OCI-LY7 (cell line): Measurements from ENCODE around the gene SMCHD1. TPM values are rescaled to one million over a fixed set of nuclear protein-coding genes. Genes with fewer than 3 reads are reported as not detected.

Source experiments
- BruUV-seq: library from RNA; stranded (reverse); fragments of 400-500 nt; replicated peaks from 2 replicates; lab custom pipeline; 2021; lab: Mats Ljungman, UMichigan
- CTCF ChIA-PET: fragments of 300-600 bp; sonication (Branson Sonifier 250); formaldehyde crosslinking; loops from one replicate; lab custom pipeline; 2022; ENCODE audit warnings: antibody characterized with exemption; ENCODE audit not compliant: unreplicated experiment; lab: Charles Lee
- POLR2A ChIA-PET: fragments of 300-600 bp; sonication (Branson Sonifier 250); formaldehyde crosslinking; loops from one replicate; lab custom pipeline; 2022; ENCODE audit warnings: antibody characterized with exemption; lab: Charles Lee
- DNase-seq: peaks from one replicate; pipeline ENCODE4 v3.0.0-alpha.2; 2015; ENCODE audit warnings: low spot score
- H2AFZ ChIP-seq: fragments of 200-600 bp; sonication (generic), shearing (Covaris generic); 2 replicates; pipeline ENCODE4 v1.6.1; 2014; ENCODE audit warnings: mild to moderate bottlenecking, antibody characterized with exemption, low read length, moderate library complexity
- H3K27ac ChIP-seq: fragments of 200-600 bp; sonication (generic); 2 replicates; pipeline ENCODE4 v1.5.1; 2014; ENCODE audit warnings: mixed run types, low read depth, mild to moderate bottlenecking, moderate library complexity, low read length, inconsistent platforms; ENCODE audit not compliant: poor library complexity, severe bottlenecking
- H3K36me3 ChIP-seq: fragments of 200-600 bp; sonication (generic); 2 replicates; pipeline ENCODE4 v1.6.1; 2014; ENCODE audit warnings: mild to moderate bottlenecking, antibody characterized with exemption, low read length, moderate library complexity, mixed read lengths; ENCODE audit not compliant: insufficient read depth
- H3K4me1 ChIP-seq: fragments of 200-600 bp; sonication (generic); 2 replicates; pipeline ENCODE4 v1.5.1; 2014; ENCODE audit warnings: mild to moderate bottlenecking, low read length; ENCODE audit not compliant: insufficient read depth, poor library complexity, severe bottlenecking
- H3K4me2 ChIP-seq: fragments of 200-600 bp; sonication (generic); 2 replicates; pipeline ENCODE4 v1.6.1; 2014; ENCODE audit warnings: mild to moderate bottlenecking, low read length
- H3K4me3 ChIP-seq: fragments of 200-600 bp; sonication (generic); 2 replicates; pipeline ENCODE4 v1.5.1; 2014; ENCODE audit warnings: mild to moderate bottlenecking, low read depth, low read length; ENCODE audit not compliant: poor library complexity, severe bottlenecking
- H3K79me2 ChIP-seq: fragments of 200-600 bp; sonication (generic); 2 replicates; pipeline ENCODE4 v1.6.1; 2016; ENCODE audit warnings: low read depth, mild to moderate bottlenecking, low read length, moderate library complexity, mixed read lengths; ENCODE audit not compliant: insufficient read depth
- H3K9me2 ChIP-seq: fragments of 200-600 bp; sonication (generic); 2 replicates; pipeline ENCODE4 v1.6.1; 2016; ENCODE audit warnings: mild to moderate bottlenecking, low read length, mixed read lengths; ENCODE audit not compliant: insufficient read depth
- H3K9me3 ChIP-seq: fragments of 200-600 bp; sonication (generic); 2 replicates; pipeline ENCODE4 v1.6.1; 2014; ENCODE audit warnings: mild to moderate bottlenecking, mixed run types, low read length, mixed read lengths
- H4K20me1 ChIP-seq: fragments of 200-600 bp; sonication (generic); 2 replicates; pipeline ENCODE4 v1.6.1; 2014; ENCODE audit warnings: mild to moderate bottlenecking, antibody characterized with exemption, low read length, moderate library complexity, mixed read lengths; ENCODE audit not compliant: insufficient read depth
- CTCF ChIP-seq: fragments of 200-600 bp; sonication (generic); conservative IDR thresholded peaks from 2 replicates; pipeline ENCODE4 v1.5.1; 2014; ENCODE audit warnings: mild to moderate bottlenecking, antibody characterized with exemption, low read length, moderate library complexity, mixed read lengths
- EZH2phosphoT487 ChIP-seq: fragments of 200-600 bp; sonication (generic); IDR thresholded peaks from 2 replicates; pipeline ENCODE4 v1.6.1; 2018; ENCODE audit warnings: low read depth, borderline replicate concordance, mild to moderate bottlenecking, mixed run types, antibody characterized with exemption, low read length, moderate library complexity, mixed read lengths
- intact Hi-C: fragments of 100-400 bp; cut with micrococcal nuclease; formaldehyde crosslinking; loops from one replicate; pipeline ENCODE4 v1.10.0; 2022; ENCODE audit not compliant: unreplicated experiment
- small RNA-seq: library from RNA; depleted of rRNA; stranded (forward); fragments of <200 nt; gene quantifications from one replicate; pipeline ENCODE3, GENCODE V24; 2014
- total RNA-seq, 2 experiments: library from RNA; depleted of rRNA in 1 of 2; stranded (reverse); fragments of >200 nt in 1 of 2; shearing (Covaris generic) in 1 of 2; gene quantifications; 2 replicates each; pipeline ENCODE4 v1.2.3, GENCODE V29; 2014 to 2022

The SMCHD1 gene
- total RNA-seq, 2 experiments from 2014 or later, result 114 to 140 TPM

DNA sequence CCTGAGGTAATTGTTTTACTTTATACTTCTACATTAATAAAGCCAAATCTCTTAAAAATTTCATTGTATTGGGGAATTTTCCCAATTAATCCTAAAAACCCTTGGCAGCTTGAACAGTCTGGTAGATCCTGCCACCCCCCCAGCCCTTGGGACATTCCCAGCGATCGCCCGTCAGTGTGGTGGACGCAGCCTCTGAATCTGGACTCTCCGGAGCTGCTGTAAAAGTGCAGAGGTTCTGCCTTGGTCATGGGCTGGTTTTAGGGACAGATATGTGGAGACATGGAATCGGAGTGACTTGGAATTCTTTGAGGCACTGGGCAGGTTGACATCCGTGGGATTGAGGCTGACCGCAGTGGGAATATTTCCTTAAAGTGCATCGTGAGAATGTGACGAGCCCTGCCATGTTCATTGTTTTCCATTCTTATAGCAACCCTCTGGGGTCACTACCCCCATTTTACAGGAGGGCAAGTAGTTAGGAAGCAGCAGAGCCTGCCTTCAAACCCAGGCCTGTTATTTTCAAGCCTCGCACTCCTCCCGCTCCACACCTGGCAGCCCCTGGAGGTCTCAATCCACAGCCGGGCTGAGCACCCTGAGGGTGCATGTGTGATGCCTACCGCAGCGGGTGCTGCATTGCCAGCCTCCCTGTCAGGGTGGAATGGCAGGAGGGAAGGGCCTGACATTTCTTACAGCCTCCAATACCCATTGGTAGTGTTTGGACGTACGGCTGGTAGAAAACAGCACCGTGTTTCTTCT, 197.8 kb downstream of the SMCHD1 start:
- no peak for DNase-seq
- Histone ChIP-seq H3K9me3 (no peaks in the 10 kb centered on the region), H3K4me2 (no peak overlapping the region), H4K20me1 (no peaks in the 10 kb centered on the region), H3K4me1 (no peaks in the 10 kb centered on the region), H3K9me2 (no peaks in the 10 kb centered on the region), H3K79me2 (no peaks in the 10 kb centered on the region), H3K4me3 (no peak overlapping the region), H3K27ac (no peak overlapping the region), H2AFZ (no peak overlapping the region), H3K36me3 (no peaks in the 10 kb centered on the region)
- intact Hi-C loops, result no loop called here
- POLR2A ChIA-PET, result no interaction called here
- CTCF ChIA-PET, result no interaction called here
- BruUV-seq, result no TSS peak
- TF ChIP-seq EZH2phosphoT487, result no peak
- no peak for TF ChIP-seq CTCF

DNA sequence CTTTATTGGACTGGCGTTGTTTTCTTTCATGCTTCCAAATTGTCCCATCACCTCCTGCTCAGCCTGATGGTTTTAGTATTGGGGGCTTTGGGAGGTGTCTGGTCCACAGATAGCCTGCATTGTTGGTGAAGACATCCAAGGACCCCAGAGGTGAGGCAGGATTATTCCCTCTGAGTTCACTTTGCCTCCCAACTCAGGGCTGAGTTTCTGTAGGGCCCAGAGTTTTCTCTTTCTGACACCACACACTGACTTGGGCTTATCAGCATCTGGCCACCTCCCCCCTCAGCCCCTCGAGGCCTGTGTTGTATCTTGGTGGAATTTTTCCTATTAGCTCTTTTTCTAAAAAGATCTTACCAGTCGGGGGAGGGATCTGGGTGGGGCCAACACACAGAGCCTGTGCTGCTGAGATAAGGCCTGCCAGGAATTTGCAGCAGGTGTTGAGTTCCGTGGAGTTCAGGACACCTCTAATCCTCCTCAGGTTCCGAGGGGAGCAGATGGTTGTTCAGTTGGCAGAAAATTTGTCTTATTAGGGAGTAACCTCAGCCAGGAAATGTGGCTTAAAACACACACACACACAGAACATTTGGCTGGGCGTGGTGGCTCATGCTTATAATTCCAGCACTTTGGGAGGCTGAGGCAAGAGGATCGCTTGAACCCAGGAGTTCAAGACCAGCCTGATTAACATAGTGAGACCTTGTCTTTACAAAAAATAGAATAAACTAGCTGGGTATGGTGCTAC, 198.6 kb downstream of the SMCHD1 start:
- Histone ChIP-seq H3K4me3 (no peak overlapping the region), H4K20me1 (no peaks in the 10 kb centered on the region), H3K36me3 (no peaks in the 10 kb centered on the region), H3K27ac (no peak overlapping the region), H3K4me2 (no peak overlapping the region), H2AFZ (no peak overlapping the region), H3K4me1 (no peaks in the 10 kb centered on the region), H3K79me2 (no peaks in the 10 kb centered on the region), H3K9me2 (no peaks in the 10 kb centered on the region), H3K9me3 (no peaks in the 10 kb centered on the region)
- no peak for DNase-seq
- intact Hi-C loops, result no loop called here
- no TSS peak for BruUV-seq
- ChIA-PET POLR2A (interaction anchor here (0.5 to 0.9 kb wide), 3 partner anchors 27 to 888 kb away, joined by 3 read pairs; no protein-coding TSS in a partner anchor), CTCF (no interaction called here)
- TF ChIP-seq EZH2phosphoT487 (no peak), CTCF (no peak)

Small RNA genes within 50 kb of the gene (small RNA-seq; reads per million reads assigned to genes)
- gene RF00019, result not detected
- not detected for gene RNU6-340P

Other genes starting within 250 kb of the SMCHD1 start
- 11.8 and 12.4 TPM in 2 replicates for gene METTL4, start 84.2 kb upstream of the SMCHD1 start, total RNA-seq (2014; rRNA removed; shearing (Covaris generic))
- 23.3 and 23.7 TPM in 2 replicates for gene METTL4, start 84.2 kb upstream of the SMCHD1 start, total RNA-seq (2022)
- gene NDC80, start 84.2 kb upstream of the SMCHD1 start, total RNA-seq (2014; rRNA removed; shearing (Covaris generic)), result 73.0 and 91.1 TPM in 2 replicates
- gene NDC80, start 84.2 kb upstream of the SMCHD1 start, total RNA-seq (2022), result 105 and 115 TPM in 2 replicates
- 0.46 and 1.4 TPM in 2 replicates for gene EMILIN2, start 191.3 kb downstream of the SMCHD1 start, total RNA-seq (2014; rRNA removed; shearing (Covaris generic))
- 0.15 and 0.39 TPM in 2 replicates for gene EMILIN2, start 191.3 kb downstream of the SMCHD1 start, total RNA-seq (2022)